ENCODE measurements around the gene ANKAR. TPM values are rescaled to one million over a fixed set of nuclear protein-coding genes. Genes with fewer than 3 reads are reported as not detected.
"Not testable (repeated sequence)": the region's sequence is repeated elsewhere in the genome, so short reads cannot be mapped to it uniquely, and the experiment has no call there.

ANKAR gene
- total RNA-seq, 8 experiments from 2014 or later, result 2.0 to 7.5 (median 3.7) TPM

DNA sequence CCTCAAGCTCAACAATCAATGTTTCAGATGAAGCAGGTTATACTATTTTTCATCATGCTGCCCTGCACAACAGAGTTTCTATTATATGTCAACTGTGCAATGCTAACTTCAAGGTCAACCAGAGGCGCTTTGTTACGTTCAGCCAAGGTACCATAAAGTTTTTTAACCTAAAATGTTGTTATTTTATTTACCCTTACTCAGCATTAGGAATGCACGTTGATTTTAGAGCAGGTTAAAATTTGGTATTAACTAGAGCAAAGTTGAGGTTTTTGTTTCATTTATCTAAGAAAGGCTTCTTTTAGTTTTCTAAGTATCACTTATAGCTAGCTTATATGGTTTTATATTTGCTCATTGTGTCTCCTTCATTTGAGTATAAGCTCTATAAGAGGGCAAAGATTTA is 21.8 kb downstream of the ANKAR start:
- WGBS, 10 experiments, result 68 to 100% (median 98%) methylated on average over 1 to 3 of the region's 3 CpGs
- in situ Hi-C loops (cut with MboI; ENCODE audit: low pct_unique_long_range_greater_than_20kb in 2 of 9, low sequenced_read_pairs in 9 of 9, unreplicated experiment in 9 of 9), result no loop called here
- Histone ChIP-seq H3K4me1 (replicated peaks in 1 of 2) (no peaks in the 10 kb centered on the region), H3K4me3 (no peak overlapping the region), H3K27ac (no peak overlapping the region)
- ATAC-seq (replicated peaks in 6 of 8), result no peak

DNA sequence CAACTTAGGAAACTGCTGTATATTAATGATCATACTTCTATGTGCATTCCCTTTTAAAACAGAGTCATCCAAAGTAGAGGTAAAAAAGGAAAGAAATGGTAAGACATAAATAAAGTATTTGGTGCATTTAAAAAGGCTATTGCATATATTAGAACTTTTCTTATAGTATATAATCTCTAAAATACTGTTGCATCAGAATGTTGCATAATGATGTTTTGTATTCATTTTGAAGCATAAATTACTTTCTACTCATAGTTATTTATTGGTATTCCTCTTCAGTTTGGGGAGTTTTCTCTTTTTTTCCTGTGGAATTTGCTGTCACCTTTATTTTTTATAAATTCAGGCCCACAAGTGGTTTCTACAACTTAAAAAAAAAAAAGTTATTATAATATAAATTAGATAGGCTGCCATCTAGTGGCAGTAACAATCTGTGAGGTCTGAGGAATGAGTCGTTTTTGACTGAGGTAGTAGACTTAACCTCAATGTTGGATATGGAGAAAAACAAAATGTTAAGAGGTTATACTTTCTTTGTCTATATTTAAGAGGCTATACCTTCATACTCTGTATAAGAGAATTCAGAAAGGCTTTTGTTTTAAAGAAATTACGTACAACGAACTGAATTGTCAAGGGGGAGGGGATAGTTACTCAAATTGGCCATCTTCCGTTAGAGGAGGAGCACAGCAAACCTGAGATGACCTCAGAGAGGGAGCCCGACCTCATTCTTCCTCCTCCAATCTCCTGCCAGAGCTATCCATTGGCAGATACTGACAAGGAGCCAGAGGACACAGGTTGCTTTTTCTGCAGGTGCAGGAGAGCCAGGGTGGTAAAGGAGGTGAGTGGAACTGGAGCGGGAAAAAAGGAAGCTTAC is 23.8 kb downstream of the ANKAR start:
- in situ Hi-C loops (cut with MboI; ENCODE audit: low pct_unique_long_range_greater_than_20kb in 2 of 9, low sequenced_read_pairs in 9 of 9, unreplicated experiment in 9 of 9), result no loop called here
- WGBS, 10 experiments, result 23 to 80% (median 50%) methylated on average over 2 to 6 of the region's 6 CpGs; no CpG with 5 or more reads in 1 of the 10 experiments
- H3K4me3 ChIP-seq, result no peak overlapping the region

DNA sequence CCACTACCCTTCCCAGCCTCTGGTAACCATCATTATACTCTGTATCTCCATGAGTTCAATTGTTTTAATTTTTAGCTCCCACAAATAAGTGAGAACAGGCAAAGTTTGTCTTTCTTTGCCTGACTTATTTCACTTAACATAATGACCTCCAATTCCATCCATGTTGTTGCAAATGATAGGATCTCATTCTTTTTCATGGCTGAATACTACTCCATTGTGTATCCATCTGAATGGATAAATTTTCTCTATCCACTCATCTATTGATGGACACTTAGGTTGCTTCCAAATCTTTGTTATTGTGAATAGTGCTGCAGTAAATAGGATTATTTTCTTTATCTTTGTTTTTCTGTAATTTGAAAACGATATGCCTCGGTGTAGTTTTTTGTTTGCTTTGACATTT is 26.2 kb downstream of the ANKAR start:
- ATAC-seq (replicated peaks in 6 of 8), result no peak
- Histone ChIP-seq H3K4me3 (no peak overlapping the region), H3K4me1 (replicated peaks in 1 of 2) (no peaks in the 10 kb centered on the region), H3K27ac (no peak overlapping the region)
- 20 to 50% (median 50%) methylated on average over 2 of the region's 2 CpGs; no CpG with 5 or more reads in 1 of the 10 experiments for WGBS, 10 experiments
- in situ Hi-C loops (cut with MboI; ENCODE audit: low pct_unique_long_range_greater_than_20kb in 2 of 9, low sequenced_read_pairs in 9 of 9, unreplicated experiment in 9 of 9), result no loop called here

More for the DNA sequence above, 23.8 kb downstream of the ANKAR start:
- H3K27ac ChIP-seq, result no peak overlapping the region
- peak in 3 of 8 experiments; percentile 25 to 56 (median 39) for ATAC-seq (replicated peaks in 6 of 8)
- H3K4me1 ChIP-seq (replicated peaks in 1 of 2), result no peaks in the 10 kb centered on the region

DNA sequence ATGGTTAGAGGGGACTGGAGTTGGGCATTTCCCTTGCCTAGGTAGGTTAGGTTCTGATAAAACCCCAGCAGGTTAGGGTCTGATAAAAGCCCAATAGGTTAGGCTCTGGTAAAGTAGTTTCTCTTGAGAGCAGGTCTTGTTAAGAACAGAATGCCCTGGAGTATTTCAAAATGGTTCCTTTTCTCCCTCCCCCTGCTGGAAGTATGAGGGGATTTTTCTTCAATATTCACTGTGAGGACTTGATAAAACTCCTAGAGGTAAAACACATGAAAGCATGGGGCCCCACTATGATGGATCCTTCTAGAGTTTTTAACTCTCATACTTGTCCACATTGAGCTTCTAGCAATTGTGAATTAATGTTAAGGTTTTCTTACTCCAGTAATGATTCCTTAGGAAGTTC is 27.6 kb downstream of the ANKAR start:
- Histone ChIP-seq H3K27ac (no peak overlapping the region), H3K4me1 (replicated peaks in 1 of 2) (no peaks in the 10 kb centered on the region), H3K4me3 (no peak overlapping the region)
- in situ Hi-C loops (cut with MboI; ENCODE audit: low pct_unique_long_range_greater_than_20kb in 2 of 9, low sequenced_read_pairs in 9 of 9, unreplicated experiment in 9 of 9), result no loop called here
- ATAC-seq (replicated peaks in 6 of 8), result peak in 1 of 8 experiments; percentile 35

DNA sequence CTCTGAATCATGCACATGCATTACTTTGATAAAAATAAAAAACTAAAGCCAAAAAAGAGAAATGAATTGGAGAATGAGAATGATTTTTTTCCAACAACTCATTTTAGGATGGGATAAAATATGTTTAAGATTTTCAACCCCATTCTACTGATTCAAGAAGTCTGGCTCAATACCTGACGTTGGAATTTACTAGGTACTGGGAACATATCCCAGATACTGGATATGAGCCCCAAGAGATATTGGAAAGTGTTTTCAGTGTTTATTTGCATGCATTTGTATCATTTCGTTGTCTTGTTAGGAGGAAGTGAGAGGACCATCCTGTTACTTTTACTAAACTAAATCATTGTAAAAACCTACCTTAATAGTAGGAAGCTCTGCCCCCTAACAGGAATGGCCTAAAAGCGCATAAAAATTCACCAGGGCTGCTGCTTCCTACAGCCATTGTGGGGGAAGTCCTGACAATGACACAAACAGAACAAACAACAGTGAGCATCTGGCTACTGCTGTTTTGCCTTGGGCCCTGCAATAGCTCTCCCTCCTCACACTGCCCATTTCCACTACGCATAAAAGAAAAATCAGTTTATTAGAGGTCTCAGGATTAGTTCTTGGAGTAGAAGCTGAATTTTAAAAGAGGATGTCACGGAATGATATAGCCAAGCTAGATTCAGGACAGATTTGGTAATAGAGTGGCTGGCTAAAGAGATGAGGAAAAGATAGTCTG is 35.2 kb downstream of the ANKAR start:
- peak in 1 of 8 experiments; percentile 64 for ATAC-seq (replicated peaks in 6 of 8)
- H3K4me3 ChIP-seq, result no peak overlapping the region
- H3K4me1 ChIP-seq (replicated peaks in 1 of 2), result no peaks in the 10 kb centered on the region
- in situ Hi-C loops (cut with MboI; ENCODE audit: low pct_unique_long_range_greater_than_20kb in 2 of 9, low sequenced_read_pairs in 9 of 9, unreplicated experiment in 9 of 9), result no loop called here
- 52 to 96% (median 81%) methylated on average over 2 to 5 of the region's 5 CpGs for WGBS, 10 experiments
- H3K27ac ChIP-seq, result no peak overlapping the region

DNA sequence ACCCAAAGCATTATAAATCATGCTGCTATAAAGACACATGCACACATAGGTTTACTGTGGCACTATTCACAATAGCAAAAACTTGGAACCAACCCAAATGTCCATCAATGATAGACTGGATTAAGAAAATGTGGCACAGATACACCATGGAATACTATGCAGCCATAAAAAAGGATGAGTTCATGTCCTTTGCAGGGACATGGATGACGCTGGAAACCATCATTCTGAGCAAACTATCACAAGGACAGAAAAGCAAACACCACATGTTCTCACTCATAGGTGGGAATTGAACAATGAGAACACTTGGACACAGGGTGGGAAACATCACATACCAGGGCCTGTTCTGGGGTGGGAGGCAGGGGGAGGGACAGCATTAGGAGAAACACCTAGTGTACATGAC is 43.1 kb downstream of the ANKAR start:
- H3K4me3 ChIP-seq; ATAC-seq (replicated peaks in 6 of 8); in situ Hi-C loops (cut with MboI; ENCODE audit: low pct_unique_long_range_greater_than_20kb in 2 of 9, low sequenced_read_pairs in 9 of 9, unreplicated experiment in 9 of 9); H3K27ac ChIP-seq; H3K4me1 ChIP-seq (replicated peaks in 1 of 2): not testable (repeated sequence)
- WGBS, 10 experiments, result 38 to 83% methylated on average over 1 of the region's 1 CpG; no CpG with 5 or more reads in 8 of the 10 experiments

DNA sequence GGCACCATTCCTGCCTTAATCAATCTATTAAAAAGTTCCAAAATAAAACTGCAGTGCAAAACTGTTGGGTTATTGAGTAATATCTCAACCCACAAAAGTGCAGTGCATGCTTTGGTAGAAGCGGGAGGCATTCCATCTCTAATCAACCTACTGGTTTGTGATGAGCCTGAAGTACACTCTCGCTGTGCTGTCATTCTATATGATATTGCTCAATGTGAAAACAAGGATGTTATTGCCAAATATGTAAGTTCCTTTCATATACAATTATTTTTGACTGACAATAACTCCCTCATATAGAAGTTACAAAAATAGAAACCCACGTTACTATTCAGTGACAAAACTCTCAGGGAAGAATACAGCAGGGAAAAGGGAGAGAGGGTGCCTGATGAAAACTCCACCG is 45.1 kb downstream of the ANKAR start:
- no peak for ATAC-seq (replicated peaks in 6 of 8)
- H3K27ac ChIP-seq, result no peak overlapping the region
- 83 to 100% (median 94%) methylated on average over 2 to 4 of the region's 4 CpGs; no CpG with 5 or more reads in 1 of the 10 experiments for WGBS, 10 experiments
- no peak overlapping the region for H3K4me3 ChIP-seq
- H3K4me1 ChIP-seq (replicated peaks in 1 of 2), result no peaks in the 10 kb centered on the region
- in situ Hi-C loops (cut with MboI; ENCODE audit: low pct_unique_long_range_greater_than_20kb in 2 of 9, low sequenced_read_pairs in 9 of 9, unreplicated experiment in 9 of 9), result no loop called here

DNA sequence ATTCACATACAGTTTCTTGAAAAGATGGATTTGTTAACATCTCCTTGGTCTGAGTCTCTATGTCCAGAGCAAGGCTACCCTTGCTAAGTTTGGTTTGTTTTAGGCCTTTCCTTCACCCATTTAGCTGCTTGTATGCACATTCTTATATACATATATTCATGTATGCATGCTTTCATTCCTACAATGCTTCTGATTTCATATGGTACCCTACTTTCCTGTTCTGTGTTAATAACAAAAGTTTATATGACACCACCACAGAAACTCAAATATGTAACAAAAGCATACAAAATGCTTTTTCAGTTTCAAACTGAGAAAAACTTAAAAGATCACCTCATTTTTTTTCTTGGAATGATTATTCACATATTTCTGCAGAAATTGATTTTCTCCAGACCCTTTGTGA is 48.7 kb downstream of the ANKAR start:
- H3K4me3 ChIP-seq, result no peak overlapping the region
- no peak overlapping the region for H3K27ac ChIP-seq
- in situ Hi-C loops (cut with MboI; ENCODE audit: low pct_unique_long_range_greater_than_20kb in 2 of 9, low sequenced_read_pairs in 9 of 9, unreplicated experiment in 9 of 9), result no loop called here
- ATAC-seq (replicated peaks in 6 of 8), result peak in 3 of 8 experiments; percentile 71 to 78 (median 75)
- no peaks in the 10 kb centered on the region for H3K4me1 ChIP-seq (replicated peaks in 1 of 2)

Other genes starting within 250 kb of the ANKAR start
- gene WDR75, start 233.2 kb upstream of the ANKAR start, total RNA-seq, result 10 to 100 TPM; 45.1 to 73.9 (median 55.4) TPM
- gene SLC40A1, start 93.9 kb upstream of the ANKAR start, total RNA-seq, result 10 to 100 TPM in 1 of 8 experiments, 1 to 10 TPM in 7; 3.1 to 27.6 (median 4.1) TPM
- 10 to 100 TPM; 36.5 to 63.7 (median 50.0) TPM for gene ASNSD1, start 13.2 kb upstream of the ANKAR start, total RNA-seq
- 10 to 100 TPM in 7 of 8 experiments, 1 to 10 TPM in 1; 9.1 to 20.7 (median 17.8) TPM for gene OSGEPL1, start 88.1 kb downstream of the ANKAR start, total RNA-seq
- gene ORMDL1, start 109.7 kb downstream of the ANKAR start, total RNA-seq, result 100 to 1,000 TPM in 1 of 8 experiments, 10 to 100 TPM in 7; 44.2 to 115 (median 72.9) TPM
- gene PMS1, start 109.8 kb downstream of the ANKAR start, total RNA-seq, result 10 to 100 TPM; 22.6 to 37.4 (median 25.9) TPM